Superior temporal gyrus (tissue), 1 donor: ENCODE data around the gene MBLAC1.
A peak's percentile ranks its signal among the peaks of the same experiment; 100 is the strongest.

Experiments
- DNase-seq: peaks from one replicate; pipeline ENCODE4 v3.0.0-alpha.2; 2016; ENCODE audit errors: extremely low spot score

Gene MBLAC1

GRCh38 chr7:100171087-100171681 is 44.4 kb downstream of the MBLAC1 start:
- no peak for DNase-seq

GRCh38 chr7:100171840-100172239 is 45.1 kb downstream of the MBLAC1 start:
- no peak for DNase-seq

GRCh38 chr7:100173806-100174495 is 47.2 kb downstream of the MBLAC1 start:
- no peak for DNase-seq

GRCh38 chr7:100174582-100174981 is 47.8 kb downstream of the MBLAC1 start:
- DNase-seq = no peak

GRCh38 chr7:100175296-100175935 is 48.6 kb downstream of the MBLAC1 start:
- no peak for DNase-seq

GRCh38 chr7:100176096-100177044 is 49.6 kb downstream of the MBLAC1 start:
- DNase-seq = no peak

GRCh38 chr7:100177045-100178001 is 50.6 kb downstream of the MBLAC1 start, which contains the start of the genes GPC2 and STAG3:
Gene GPC2, minus strand, starts transcription at chr7:100177381. Its CDS starts 182 bp downstream, at chr7:100177199.
Gene STAG3, plus strand, starts transcription at chr7:100177918. Its CDS starts 2,639 bp downstream, at chr7:100180557.
- peak; percentile 86 for DNase-seq
